ENCODE results near the gene EME2.

EME2 gene

GRCh38 chr16:1775846-1776671 lies 3.4 kb downstream of the EME2 start:
- no peak for TF ChIP-seq TAF1 (IDR thresholded peaks at IDR 0.05; ENCODE audit: borderline replicate concordance, low read depth, low read length)
- TF ChIP-seq POLR2A (IDR thresholded peaks at IDR 0.05; ENCODE audit: low read depth, low read length) = no peak
- peak; percentile 40; the same call in 1 of the 2 replicates for TF ChIP-seq POLR2AphosphoS5 (IDR thresholded peaks at IDR 0.05; ENCODE audit: low read depth, low read length)
- no peak for FAIRE-seq
- DNase-seq (ENCODE audit: insufficient read length) = no peak

- FAIRE-seq (no peak), DNase-seq (ENCODE audit: insufficient read length) (no peak)
- TF ChIP-seq TAF1 (IDR thresholded peaks at IDR 0.05; ENCODE audit: borderline replicate concordance, low read depth, low read length) (no peak), POLR2A (IDR thresholded peaks at IDR 0.05; ENCODE audit: low read depth, low read length) (no peak), POLR2AphosphoS5 (IDR thresholded peaks at IDR 0.05; ENCODE audit: low read depth, low read length) (no peak)
Measured at GRCh38 chr16:1776672-1776955, 4.0 kb downstream of the EME2 start.

GRCh38 chr16:1776991-1777374 lies 4.4 kb downstream of the EME2 start:
- FAIRE-seq = no peak
- DNase-seq (ENCODE audit: insufficient read length) = no peak
- TF ChIP-seq TAF1 (IDR thresholded peaks at IDR 0.05; ENCODE audit: borderline replicate concordance, low read depth, low read length) (no peak), POLR2AphosphoS5 (IDR thresholded peaks at IDR 0.05; ENCODE audit: low read depth, low read length) (0 out of 2 replicates have a peak, but pooled peaks have one; percentile 5), POLR2A (IDR thresholded peaks at IDR 0.05; ENCODE audit: low read depth, low read length) (no peak)

- FAIRE-seq (no peak), DNase-seq (ENCODE audit: insufficient read length) (no peak)
- TF ChIP-seq POLR2A (IDR thresholded peaks at IDR 0.05; ENCODE audit: low read depth, low read length) (0 out of 2 replicates have a peak, but pooled peaks have one; percentile 28), POLR2AphosphoS5 (IDR thresholded peaks at IDR 0.05; ENCODE audit: low read depth, low read length) (0 out of 2 replicates have a peak, but pooled peaks have one; percentile 7), TAF1 (IDR thresholded peaks at IDR 0.05; ENCODE audit: borderline replicate concordance, low read depth, low read length) (no peak)
Measured at GRCh38 chr16:1777375-1778199, 5.0 kb downstream of the EME2 start.

GRCh38 chr16:1778200-1779179 lies 5.9 kb downstream of the EME2 start:
- DNase-seq (ENCODE audit: insufficient read length) (no peak), FAIRE-seq (no peak)
- TF ChIP-seq POLR2A (IDR thresholded peaks at IDR 0.05; ENCODE audit: low read depth, low read length) (no peak), TAF1 (IDR thresholded peaks at IDR 0.05; ENCODE audit: borderline replicate concordance, low read depth, low read length) (no peak), POLR2AphosphoS5 (IDR thresholded peaks at IDR 0.05; ENCODE audit: low read depth, low read length) (0 out of 2 replicates have a peak, but pooled peaks have one; percentile 17)

- FAIRE-seq (no peak), DNase-seq (ENCODE audit: insufficient read length) (no peak)
- no peak for TF ChIP-seq POLR2A (IDR thresholded peaks at IDR 0.05; ENCODE audit: low read depth, low read length)
Measured at GRCh38 chr16:1779234-1779701, 6.7 kb downstream of the EME2 start.

- no peak for FAIRE-seq
- no peak for DNase-seq (ENCODE audit: insufficient read length)
Measured at GRCh38 chr16:1779741-1780676, 7.4 kb downstream of the EME2 start.

GRCh38 chr16:1780677-1781072 lies 8.1 kb downstream of the EME2 start:
- DNase-seq (ENCODE audit: insufficient read length) (no peak), FAIRE-seq (no peak)
- TF ChIP-seq POLR2A (IDR thresholded peaks at IDR 0.05; ENCODE audit: low read depth, low read length) (no peak), TAF1 (IDR thresholded peaks at IDR 0.05; ENCODE audit: borderline replicate concordance, low read depth, low read length) (no peak), POLR2AphosphoS5 (IDR thresholded peaks at IDR 0.05; ENCODE audit: low read depth, low read length) (no peak)

More at GRCh38 chr16:1779741-1780676, 7.4 kb downstream of the EME2 start:
- TF ChIP-seq POLR2A (IDR thresholded peaks at IDR 0.05; ENCODE audit: low read depth, low read length) (peak; percentile 52; the same call in 1 of the 2 replicates), TAF1 (IDR thresholded peaks at IDR 0.05; ENCODE audit: borderline replicate concordance, low read depth, low read length) (no peak)

GRCh38 chr16:1781254-1781653 lies 8.6 kb downstream of the EME2 start:
- DNase-seq (ENCODE audit: insufficient read length) (no peak), FAIRE-seq (no peak)
- TF ChIP-seq TAF1 (IDR thresholded peaks at IDR 0.05; ENCODE audit: borderline replicate concordance, low read depth, low read length) (no peak), POLR2AphosphoS5 (IDR thresholded peaks at IDR 0.05; ENCODE audit: low read depth, low read length) (no peak)

GRCh38 chr16:1781758-1782407 lies 9.3 kb downstream of the EME2 start:
- TF ChIP-seq POLR2AphosphoS5 (IDR thresholded peaks at IDR 0.05; ENCODE audit: low read depth, low read length) = no peak
- TF ChIP-seq TAF1 (IDR thresholded peaks at IDR 0.05; ENCODE audit: borderline replicate concordance, low read depth, low read length) = no peak
- no peak; the same call in none of the 2 replicates for TF ChIP-seq POLR2A (IDR thresholded peaks at IDR 0.05; ENCODE audit: low read depth, low read length)
- DNase-seq (ENCODE audit: insufficient read length) = no peak
- FAIRE-seq = peak; percentile 40
